ENCODE measurements around the gene TTC17.

TTC17 gene

DNA sequence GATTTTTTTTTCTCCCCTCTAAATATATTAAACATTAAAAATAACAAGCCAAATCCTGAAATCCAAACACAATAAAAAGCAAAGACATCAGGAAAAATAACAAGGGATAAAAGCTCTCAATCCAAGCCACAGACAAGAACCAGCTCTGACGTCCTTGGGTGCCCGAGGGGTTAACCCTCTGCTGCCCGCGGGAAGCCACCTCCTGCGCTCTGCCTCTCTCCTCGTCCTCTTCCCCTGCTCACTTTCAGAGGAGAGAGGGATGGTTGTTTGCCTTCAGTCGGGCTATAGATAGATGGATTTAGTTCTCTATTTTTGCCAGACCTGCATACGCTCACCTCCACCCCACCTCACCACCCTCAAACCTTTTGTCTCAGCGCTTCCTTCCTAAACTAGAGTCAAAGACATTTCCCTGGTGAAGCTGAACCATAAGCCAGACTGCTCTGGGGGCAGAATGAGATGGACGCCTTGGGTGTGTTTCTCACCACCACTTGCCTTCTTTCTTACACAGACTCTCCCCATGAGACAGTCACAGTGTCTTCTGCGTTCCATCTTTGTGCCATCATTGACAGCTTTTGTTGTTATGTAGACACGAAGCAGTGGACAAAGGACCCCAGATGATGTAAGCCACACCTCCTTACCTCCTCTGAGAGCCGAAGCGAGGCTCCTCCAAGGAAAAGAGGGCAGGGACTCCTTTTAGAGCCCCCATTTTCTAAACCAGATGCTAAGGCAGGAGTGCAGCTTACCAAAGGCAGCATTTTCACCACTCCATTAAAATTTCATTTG, 179.3 kb downstream of the TTC17 start:
- no peak for DNase-seq

DNA sequence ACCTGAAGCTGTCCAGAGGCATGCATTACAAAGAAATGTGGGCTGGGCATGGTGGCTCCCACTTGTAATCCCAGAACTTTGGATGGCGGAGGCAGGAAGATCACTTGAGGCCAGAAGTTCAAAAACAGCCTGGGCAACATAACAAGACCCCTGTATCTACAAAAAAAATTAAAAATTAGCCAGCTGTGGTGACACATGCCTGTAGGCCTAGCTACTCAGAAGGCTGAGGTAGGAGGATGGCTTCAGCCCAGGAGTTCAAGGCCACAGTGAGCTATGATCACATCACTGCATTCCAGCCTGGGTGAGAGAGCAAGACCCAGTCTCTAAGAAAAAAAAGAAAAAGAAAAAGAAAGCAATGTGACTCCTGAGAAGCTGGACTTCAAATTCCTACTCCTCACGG, 183.3 kb downstream of the TTC17 start:
- no peak for DNase-seq

GRCh38 chr11:43542750-43543712, 184.3 kb downstream of the TTC17 start:
- DNase-seq = no peak
